ENCODE measurements around the gene PLCH2.
"Not testable (repeated sequence)": the region's sequence is repeated elsewhere in the genome, so short reads cannot be mapped to it uniquely, and the experiment has no call there.

The PLCH2 gene

GRCh38 chr1:2441746-2442145 lies 34.3 kb upstream of the PLCH2 start:
- no peak for DNase-seq

DNA sequence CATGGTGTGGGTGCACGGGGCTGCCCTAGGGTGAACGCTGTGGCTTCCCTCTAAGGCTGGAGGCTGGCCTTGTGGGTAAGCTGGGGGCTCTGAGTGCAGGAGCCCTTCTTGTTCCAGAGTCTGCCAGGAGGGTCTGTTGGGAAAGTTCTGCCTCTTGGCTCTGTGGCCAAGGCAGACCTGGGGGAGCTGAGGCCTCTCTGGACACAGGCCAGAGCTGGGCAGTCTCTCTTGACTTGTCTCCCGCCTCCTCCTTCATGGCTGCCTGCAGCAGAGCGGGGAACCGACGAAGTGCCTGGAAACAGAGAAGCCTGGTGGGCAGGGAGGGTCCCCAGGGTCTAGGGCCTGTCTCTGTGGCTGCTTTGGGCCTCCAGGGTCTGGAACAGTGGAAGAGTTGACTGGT lies 33.4 kb upstream of the PLCH2 start:
- DNase-seq: no peak

DNA sequence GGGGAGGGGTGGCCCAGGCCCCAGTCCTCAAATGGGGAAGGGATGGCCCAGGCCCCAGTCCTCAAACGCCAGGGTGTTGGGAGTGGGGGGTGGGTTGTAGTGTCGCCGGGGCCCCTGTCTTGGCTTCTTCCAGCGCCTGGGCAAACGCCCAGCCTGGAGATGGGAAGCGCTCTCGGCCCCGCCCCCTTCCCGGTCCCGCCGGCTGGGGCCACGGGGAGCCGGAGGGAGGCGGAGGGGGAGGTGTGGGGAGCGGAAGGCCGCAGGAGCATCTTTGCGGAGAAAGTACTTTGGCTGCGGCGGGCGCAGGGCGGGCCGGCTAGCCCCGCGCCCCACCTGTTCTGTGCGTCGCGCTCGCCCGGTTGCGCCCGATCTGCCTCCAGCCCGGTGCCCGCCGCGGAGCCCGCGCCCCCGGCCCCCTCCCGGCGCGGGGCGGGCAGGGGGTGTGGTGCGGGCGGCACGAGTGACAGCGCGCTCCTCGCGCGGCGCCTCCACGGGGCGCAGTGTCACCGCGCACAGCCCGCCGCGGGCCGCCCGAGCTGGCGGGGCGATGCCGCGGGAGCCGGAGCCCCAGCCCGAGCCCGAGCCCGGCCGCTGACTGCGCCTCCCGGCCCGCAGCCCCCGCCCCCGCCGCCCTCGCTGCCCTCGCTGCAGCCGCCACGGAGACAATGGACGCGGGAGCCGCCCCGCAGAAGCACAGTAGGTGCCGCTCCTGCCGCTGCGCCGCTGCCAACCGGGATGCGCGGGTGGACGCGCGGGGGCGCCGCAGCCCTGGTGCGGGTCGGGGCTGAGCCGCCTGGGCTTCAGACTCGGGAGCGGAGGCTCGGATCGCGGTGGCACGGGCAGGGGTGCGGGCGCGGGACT lies 32.6 kb upstream of the PLCH2 start:
- DNase-seq: peak; percentile 25 to 44

GRCh38 chr1:2444138-2444591 lies 31.9 kb upstream of the PLCH2 start:
- no peak for DNase-seq

- DNase-seq: no peak
Observed at GRCh38 chr1:2445162-2445822, 30.8 kb upstream of the PLCH2 start.

GRCh38 chr1:2445823-2446215 lies 30.3 kb upstream of the PLCH2 start:
- no peak for DNase-seq

- no peak for DNase-seq
Observed at GRCh38 chr1:2446394-2446793, 29.7 kb upstream of the PLCH2 start.

DNA sequence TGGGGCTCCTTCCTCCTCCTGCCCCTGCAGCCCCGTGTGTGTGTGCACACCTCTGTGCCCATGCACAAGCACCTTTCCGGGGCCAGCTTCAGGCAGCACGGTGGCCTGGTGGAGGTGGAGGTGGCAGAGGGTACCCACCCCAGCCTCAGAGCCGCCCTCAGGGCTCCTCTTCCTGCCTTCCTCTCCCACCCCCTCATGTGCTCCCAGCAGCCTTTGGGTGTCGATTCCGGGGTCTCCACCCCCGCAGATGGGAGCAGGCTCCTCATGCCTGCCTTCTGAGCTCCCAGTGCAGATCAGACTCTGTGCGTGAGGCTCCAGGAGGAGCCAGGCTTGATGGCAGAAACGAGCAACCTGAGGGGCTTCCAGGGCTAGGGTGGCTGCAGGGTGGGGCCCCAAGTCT lies 29.2 kb upstream of the PLCH2 start:
- no peak for DNase-seq

- no peak for DNase-seq
Observed at GRCh38 chr1:2447276-2448097, 28.6 kb upstream of the PLCH2 start.

- no peak for DNase-seq
Observed at GRCh38 chr1:2448098-2448445, 28.0 kb upstream of the PLCH2 start.

DNA sequence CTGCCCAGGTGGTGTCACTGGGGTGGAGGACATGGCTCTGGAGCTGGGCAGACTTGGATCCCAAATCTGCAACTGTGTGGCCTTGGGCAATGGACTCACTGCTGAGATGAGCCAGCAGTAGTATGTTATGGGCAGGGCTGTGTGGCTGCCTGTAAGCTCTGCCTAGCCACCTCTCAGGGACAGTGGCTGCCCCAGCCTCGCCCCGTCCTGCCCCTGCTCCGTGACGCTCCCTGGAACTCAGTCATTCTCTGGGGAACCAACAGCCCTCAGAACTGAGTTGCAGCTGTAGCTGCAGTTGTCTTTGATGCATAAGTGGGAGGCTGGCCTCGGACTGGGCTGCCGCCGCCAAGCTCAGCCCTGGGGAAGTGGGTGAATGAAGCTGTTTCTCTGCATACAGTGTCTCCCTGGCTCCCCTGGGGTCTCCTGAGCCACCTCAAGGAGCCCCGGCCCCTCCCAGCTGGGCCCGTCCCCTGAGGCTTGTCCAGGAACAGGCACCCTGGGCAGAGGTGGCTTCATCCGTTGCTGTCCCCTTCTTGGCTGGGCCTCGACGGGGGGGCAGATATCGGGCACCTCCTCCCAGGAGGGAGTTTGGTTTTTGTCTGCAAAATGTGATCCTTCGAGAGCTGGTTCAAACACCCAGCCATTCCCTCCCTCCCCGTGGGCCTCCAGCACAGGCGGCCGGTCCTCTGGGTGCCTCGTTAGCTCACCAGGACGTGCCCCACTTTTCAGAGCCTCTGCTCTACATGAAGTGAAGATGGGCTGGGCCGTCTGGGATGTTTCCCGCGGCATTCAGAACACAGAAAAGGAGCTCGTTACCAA lies 26.2 kb upstream of the PLCH2 start:
- no peak for DNase-seq

GRCh38 chr1:2451741-2452140 lies 24.3 kb upstream of the PLCH2 start:
- no peak for DNase-seq

DNA sequence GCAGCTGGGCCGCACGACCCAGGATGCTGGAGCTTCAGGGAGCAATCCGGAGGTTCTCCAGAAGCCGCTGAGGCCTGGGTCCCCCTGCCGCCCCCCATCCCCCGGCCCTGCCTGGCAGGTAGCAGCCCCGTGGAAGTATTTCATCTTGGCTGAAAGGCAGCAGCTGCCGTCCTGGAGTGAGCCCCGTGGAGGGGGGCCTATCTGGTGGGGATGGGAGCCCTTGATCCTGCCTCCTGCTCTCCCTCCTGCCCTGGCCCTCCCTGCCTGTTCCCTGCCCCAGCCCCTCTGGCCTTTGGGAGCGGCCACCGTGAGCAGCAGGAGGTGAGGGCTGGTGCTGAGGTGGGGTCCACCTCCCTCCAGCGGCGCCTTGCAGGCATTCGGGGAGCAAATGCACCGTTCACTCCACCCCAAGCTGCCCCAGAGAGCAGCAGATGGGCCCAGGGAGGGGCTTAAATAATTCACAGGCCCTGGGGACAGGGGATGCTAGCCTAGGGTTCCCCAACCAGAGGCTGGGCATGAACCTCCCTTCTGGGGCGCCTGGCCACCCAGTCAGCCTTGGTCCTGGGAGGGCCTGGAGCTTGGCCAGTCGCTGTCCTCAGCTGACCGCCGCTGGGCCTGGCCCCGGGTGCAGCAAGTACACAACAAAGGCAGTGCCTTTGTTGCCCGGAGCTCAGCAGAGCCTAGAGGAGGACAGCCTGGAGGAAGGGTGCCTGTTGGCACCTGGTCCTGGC lies 23.7 kb upstream of the PLCH2 start:
- DNase-seq: no peak

- no peak for DNase-seq
Observed at GRCh38 chr1:2452932-2453315, 23.2 kb upstream of the PLCH2 start.

- no peak for DNase-seq
Observed at GRCh38 chr1:2454227-2454626, 21.9 kb upstream of the PLCH2 start.

- no peak for DNase-seq
Observed at GRCh38 chr1:2455757-2456156, 20.3 kb upstream of the PLCH2 start.

DNA sequence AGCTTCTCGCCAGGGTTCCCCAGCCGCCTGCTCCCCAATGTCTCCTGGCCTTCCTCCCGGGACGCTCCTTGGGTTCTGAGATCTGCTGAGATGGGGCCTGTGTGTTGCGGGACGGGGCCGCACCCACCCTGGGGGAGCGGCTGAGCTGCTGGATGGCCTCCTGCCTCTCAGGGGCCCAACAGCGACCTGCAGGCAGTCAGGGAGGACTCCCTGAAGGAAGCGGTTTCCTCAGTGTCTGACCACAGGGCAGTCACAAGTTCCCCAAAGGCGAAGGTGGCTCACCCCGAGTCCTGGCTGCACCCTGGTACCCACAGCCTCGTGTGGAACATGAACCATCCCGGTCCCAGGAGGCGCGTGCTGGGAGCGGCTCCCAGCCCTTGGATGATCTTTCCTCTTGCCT lies 18.6 kb upstream of the PLCH2 start:
- no peak for DNase-seq

DNA sequence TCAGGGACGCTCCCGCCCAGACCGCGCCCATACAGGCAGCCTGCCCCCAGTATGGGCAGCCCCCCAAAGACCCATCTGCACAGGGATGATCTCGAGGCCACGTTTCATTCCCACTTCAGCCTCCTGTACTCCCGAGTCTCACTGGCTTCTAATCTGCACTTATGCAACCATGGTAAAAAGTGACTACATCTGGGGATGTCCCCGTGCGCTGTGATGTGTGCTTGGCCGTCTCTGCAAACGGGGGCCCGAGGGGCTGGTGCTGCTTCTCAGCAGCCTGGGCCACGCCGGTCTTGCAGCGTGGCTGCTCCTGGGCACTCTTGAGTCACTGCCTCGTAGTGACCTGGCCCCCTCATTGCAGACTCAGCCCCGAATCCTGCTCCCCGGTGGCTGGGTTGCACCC lies 17.4 kb upstream of the PLCH2 start:
- no peak for DNase-seq

- DNase-seq: not testable (repeated sequence)
Observed at GRCh38 chr1:2459102-2459753, 16.9 kb upstream of the PLCH2 start.

GRCh38 chr1:2459757-2460156 lies 16.3 kb upstream of the PLCH2 start:
- no peak for DNase-seq

DNA sequence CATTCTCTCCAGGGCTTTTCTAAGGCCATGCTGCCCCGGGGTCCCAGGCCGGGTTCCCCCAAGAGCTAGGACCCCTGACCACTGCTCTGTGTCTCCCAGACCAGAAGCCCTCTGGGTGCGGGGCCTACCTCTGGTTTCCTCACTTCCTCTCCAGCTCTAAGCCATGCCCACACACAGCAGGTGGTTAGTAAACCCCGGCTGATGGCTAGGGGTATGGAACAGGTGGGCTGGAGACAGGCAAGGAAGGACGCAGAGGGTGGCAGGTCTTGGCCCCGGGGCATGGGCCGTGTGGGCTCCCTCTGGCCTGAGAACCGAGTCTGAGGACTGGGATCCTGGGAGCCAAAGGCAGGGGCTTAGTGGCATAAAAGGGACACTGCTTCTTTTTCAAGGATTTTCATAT lies 15.9 kb upstream of the PLCH2 start:
- no peak for DNase-seq
